Osteoblast (primary cell): ENCODE data around the gene ADAMTS17. TPM values are rescaled to one million over a fixed set of nuclear protein-coding genes. Genes with fewer than 3 reads are reported as not detected.

ENCODE experiments used
- DNase-seq: peaks from one replicate; pipeline ENCODE4 v3.0.0; 2011; ENCODE audit warnings: low spot score, mixed read lengths; ENCODE audit not compliant: insufficient read length; ENCODE audit errors: missing footprints
- H2AFZ ChIP-seq: 2 replicates; pipeline ENCODE4 v1.6.0; 2011; ENCODE audit warnings: mild to moderate bottlenecking, low read length
- H3K27ac ChIP-seq: 2 replicates; pipeline ENCODE4 v1.5.1; 2011; ENCODE audit warnings: mild to moderate bottlenecking, low read depth, low read length, moderate library complexity
- H3K27me3 ChIP-seq: 2 replicates; pipeline ENCODE4 v1.6.0; 2012; ENCODE audit warnings: mild to moderate bottlenecking, control low read depth, inconsistent platforms, low read length, moderate library complexity; ENCODE audit not compliant: insufficient read depth
- H3K36me3 ChIP-seq: 2 replicates; pipeline ENCODE4 v1.5.1; 2011; ENCODE audit warnings: mild to moderate bottlenecking, low read length, control low read depth, moderate library complexity; ENCODE audit not compliant: insufficient read depth
- H3K4me1 ChIP-seq: 2 replicates; pipeline ENCODE4 v1.5.1; 2011; ENCODE audit warnings: mild to moderate bottlenecking, low read length, control low read depth, moderate library complexity; ENCODE audit not compliant: insufficient read depth
- H3K4me2 ChIP-seq: 2 replicates; pipeline ENCODE4 v1.6.0; 2011; ENCODE audit warnings: mild to moderate bottlenecking, low read length; ENCODE audit not compliant: insufficient read depth
- H3K4me3 ChIP-seq: fragments of 200-600 bp; sonication (generic); 3 replicates; pipeline ENCODE4 v1.5.1; 2012; ENCODE audit warnings: mild to moderate bottlenecking, low read length, inconsistent platforms; ENCODE audit not compliant: insufficient read depth
- H3K79me2 ChIP-seq: 2 replicates; pipeline ENCODE4 v1.6.0; 2012; ENCODE audit warnings: mild to moderate bottlenecking, low read length, control low read depth, inconsistent platforms; ENCODE audit not compliant: insufficient read depth
- H3K9me3 ChIP-seq: 2 replicates; pipeline ENCODE4 v1.5.1; 2011; ENCODE audit warnings: low read depth, low read length, control low read depth
- H4K20me1 ChIP-seq: 2 replicates; pipeline ENCODE4 v1.6.0; 2012; ENCODE audit warnings: mild to moderate bottlenecking, low read length, control low read depth; ENCODE audit not compliant: insufficient read depth
- total RNA-seq: library from RNA; depleted of rRNA; stranded (reverse); fragments of >200 nt; gene quantifications from 2 replicates; pipeline ENCODE4 v1.2.3, GENCODE V29; 2012
- TF ChIP-seq, protein P1 (sequence below): IDR thresholded peaks from 2 replicates; pipeline ENCODE4 v1.5.1; 2011; ENCODE audit warnings: mild to moderate bottlenecking, low read depth, low read length, moderate library complexity; ENCODE audit errors: extremely low read depth

ADAMTS17 gene
- total RNA-seq, 1 donor = under 0.01 TPM

- TF ChIP-seq, protein P1, sequence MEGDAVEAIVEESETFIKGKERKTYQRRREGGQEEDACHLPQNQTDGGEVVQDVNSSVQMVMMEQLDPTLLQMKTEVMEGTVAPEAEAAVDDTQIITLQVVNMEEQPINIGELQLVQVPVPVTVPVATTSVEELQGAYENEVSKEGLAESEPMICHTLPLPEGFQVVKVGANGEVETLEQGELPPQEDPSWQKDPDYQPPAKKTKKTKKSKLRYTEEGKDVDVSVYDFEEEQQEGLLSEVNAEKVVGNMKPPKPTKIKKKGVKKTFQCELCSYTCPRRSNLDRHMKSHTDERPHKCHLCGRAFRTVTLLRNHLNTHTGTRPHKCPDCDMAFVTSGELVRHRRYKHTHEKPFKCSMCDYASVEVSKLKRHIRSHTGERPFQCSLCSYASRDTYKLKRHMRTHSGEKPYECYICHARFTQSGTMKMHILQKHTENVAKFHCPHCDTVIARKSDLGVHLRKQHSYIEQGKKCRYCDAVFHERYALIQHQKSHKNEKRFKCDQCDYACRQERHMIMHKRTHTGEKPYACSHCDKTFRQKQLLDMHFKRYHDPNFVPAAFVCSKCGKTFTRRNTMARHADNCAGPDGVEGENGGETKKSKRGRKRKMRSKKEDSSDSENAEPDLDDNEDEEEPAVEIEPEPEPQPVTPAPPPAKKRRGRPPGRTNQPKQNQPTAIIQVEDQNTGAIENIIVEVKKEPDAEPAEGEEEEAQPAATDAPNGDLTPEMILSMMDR = no peak
- Histone ChIP-seq H3K27me3 (no peaks in the 10 kb centered on the region), H4K20me1 (no peaks in the 10 kb centered on the region), H3K27ac (no peak overlapping the region), H3K36me3 (no peaks in the 10 kb centered on the region), H3K79me2 (no peaks in the 10 kb centered on the region), H3K9me3 (no peaks in the 10 kb centered on the region), H3K4me1 (no peaks in the 10 kb centered on the region), H3K4me3 (no peak overlapping the region), H3K4me2 (no peak overlapping the region), H2AFZ (no peak overlapping the region)
- DNase-seq = no peak
Observed at GRCh38 chr15:100190675-100191074, 151.1 kb downstream of the ADAMTS17 start.

- Histone ChIP-seq H3K27me3 (no peaks in the 10 kb centered on the region), H3K79me2 (no peaks in the 10 kb centered on the region), H3K27ac (no peak overlapping the region), H3K4me1 (no peaks in the 10 kb centered on the region), H4K20me1 (no peaks in the 10 kb centered on the region), H3K9me3 (no peaks in the 10 kb centered on the region), H3K4me3 (no peak overlapping the region), H3K36me3 (no peaks in the 10 kb centered on the region), H2AFZ (no peak overlapping the region), H3K4me2 (no peak overlapping the region)
- no peak for DNase-seq
- TF ChIP-seq, protein P1 = no peak
Observed at GRCh38 chr15:100189849-100190248, 151.9 kb downstream of the ADAMTS17 start.

DNA sequence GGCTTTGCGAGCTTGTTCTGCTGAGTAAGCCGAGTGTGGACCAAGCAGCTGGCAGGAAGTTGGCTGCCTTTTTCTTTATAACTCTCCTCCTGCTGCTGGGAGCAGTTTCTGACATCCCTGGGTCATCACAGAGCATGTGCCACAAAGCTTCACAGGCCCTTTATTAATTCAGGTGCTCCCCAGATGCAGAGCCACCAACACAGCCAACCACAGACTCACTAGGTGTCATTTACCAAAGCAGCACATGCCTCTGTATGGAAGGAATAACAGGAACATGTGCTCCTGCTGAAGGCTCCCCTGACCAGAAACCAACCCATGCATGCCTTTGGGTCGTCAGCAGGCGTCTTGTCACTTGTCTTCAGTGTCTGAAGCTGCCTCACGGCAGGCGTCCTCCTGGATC lies 152.5 kb downstream of the ADAMTS17 start:
- H3K4me2 ChIP-seq = no peak overlapping the region
- no peak overlapping the region for H3K27ac ChIP-seq
- TF ChIP-seq, protein P1 = no peak
- H3K79me2 ChIP-seq = no peaks in the 10 kb centered on the region
- no peaks in the 10 kb centered on the region for H3K4me1 ChIP-seq
- H3K4me3 ChIP-seq = no peak overlapping the region
- no peaks in the 10 kb centered on the region for H3K9me3 ChIP-seq
- no peak for DNase-seq
- no peak overlapping the region for H2AFZ ChIP-seq
- H3K36me3 ChIP-seq = no peaks in the 10 kb centered on the region
- H4K20me1 ChIP-seq = no peaks in the 10 kb centered on the region
- H3K27me3 ChIP-seq = no peaks in the 10 kb centered on the region

DNA sequence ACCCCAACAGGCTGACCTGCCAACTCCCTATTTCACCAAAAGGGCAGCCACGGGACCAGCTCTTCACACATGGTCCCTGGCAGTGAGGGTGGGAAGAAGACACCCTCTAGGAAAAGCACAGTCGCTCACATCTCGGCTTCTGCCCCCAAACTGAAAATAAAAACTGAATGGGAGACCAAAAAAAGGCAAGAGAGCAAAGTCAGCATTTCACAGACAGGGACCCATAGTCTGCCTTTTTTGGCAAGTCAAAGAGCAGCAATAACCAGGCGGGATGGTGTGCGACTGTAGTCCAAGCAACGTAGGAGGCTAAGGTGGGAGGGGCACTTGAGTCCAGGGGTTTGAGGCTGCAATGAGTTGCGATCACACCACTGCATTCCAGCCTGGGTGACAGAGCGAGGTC lies 154.1 kb downstream of the ADAMTS17 start:
- no peaks in the 10 kb centered on the region for H3K9me3 ChIP-seq
- no peak overlapping the region for H2AFZ ChIP-seq
- no peaks in the 10 kb centered on the region for H3K27me3 ChIP-seq
- no peak overlapping the region for H3K4me2 ChIP-seq
- TF ChIP-seq, protein P1 = no peak
- no peak overlapping the region for H3K4me3 ChIP-seq
- no peaks in the 10 kb centered on the region for H4K20me1 ChIP-seq
- H3K4me1 ChIP-seq = no peaks in the 10 kb centered on the region
- DNase-seq = no peak
- H3K27ac ChIP-seq = no peak overlapping the region
- H3K79me2 ChIP-seq = no peaks in the 10 kb centered on the region
- H3K36me3 ChIP-seq = no peaks in the 10 kb centered on the region
